PC-3 (cell line): ENCODE data around the gene LAYN. TPM values are rescaled to one million over a fixed set of nuclear protein-coding genes. Genes with fewer than 3 reads are reported as not detected.

Source experiments
- ATAC-seq: fragments of 200-7000 bp; cut with Tn5 transposase; 2 replicates; pipeline ENCODE4 v1.9.1; 2020; ENCODE audit warnings: mild to moderate bottlenecking, moderate library complexity
- BruUV-seq: library from RNA; stranded (reverse); fragments of 400-500 nt; replicated peaks from 2 replicates; lab custom pipeline; 2021; lab: Mats Ljungman, UMichigan
- CTCF ChIA-PET: fragments of 300-600 bp; sonication (Branson Sonifier 250); formaldehyde crosslinking; loops from one replicate; lab custom pipeline; 2022; ENCODE audit warnings: antibody characterized with exemption; lab: Charles Lee
- POLR2A ChIA-PET: fragments of 300-600 bp; sonication (Branson Sonifier 250); formaldehyde crosslinking; loops from one replicate; lab custom pipeline; 2022; ENCODE audit warnings: antibody characterized with exemption; ENCODE audit not compliant: unreplicated experiment; lab: Charles Lee
- DNase-seq: peaks from one replicate; pipeline ENCODE4 v3.0.0-alpha.2; 2015
- H2AFZ ChIP-seq: fragments of 300-600 bp; sonication (generic); 2 replicates; pipeline ENCODE4 v1.6.0; 2016; ENCODE audit warnings: antibody characterized with exemption, low read length
- H3F3A ChIP-seq: fragments of 300-600 bp; sonication (generic); one replicate; pipeline ENCODE4 v1.6.0; 2017; ENCODE audit warnings: antibody characterized with exemption, low read length, control low read depth, mild to moderate bottlenecking; ENCODE audit not compliant: unreplicated experiment
- H3K27ac ChIP-seq: fragments of 300-600 bp; sonication (generic); 2 replicates; pipeline ENCODE4 v1.5.1; 2016; ENCODE audit warnings: mild to moderate bottlenecking, low read length
- H3K27me3 ChIP-seq: fragments of 300-600 bp; sonication (generic); 2 replicates; pipeline ENCODE4 v1.6.1; 2016; ENCODE audit warnings: low read length, mixed read lengths
- H3K36me3 ChIP-seq: fragments of 300-600 bp; sonication (generic); 2 replicates; pipeline ENCODE4 v1.6.1; 2016; ENCODE audit warnings: low read depth, mixed run types, low read length, mixed read lengths
- H3K4me1 ChIP-seq: fragments of 300-600 bp; sonication (generic); 2 replicates; pipeline ENCODE4 v1.5.1; 2016; ENCODE audit warnings: low read length; ENCODE audit not compliant: insufficient read depth
- H3K4me2 ChIP-seq: fragments of 300-600 bp; sonication (generic); 2 replicates; pipeline ENCODE4 v1.6.0; 2016; ENCODE audit warnings: low read length
- H3K4me3 ChIP-seq: fragments of 300-600 bp; sonication (generic); 2 replicates; pipeline ENCODE4 v1.5.1; 2016; ENCODE audit warnings: mild to moderate bottlenecking, low read length, mixed read lengths
- H3K79me2 ChIP-seq: fragments of 300-600 bp; sonication (generic); 2 replicates; pipeline ENCODE4 v1.6.1; 2017; ENCODE audit warnings: low read length, mixed read lengths
- H3K9ac ChIP-seq: fragments of 300-600 bp; sonication (generic); 2 replicates; pipeline ENCODE4 v1.6.0; 2016; ENCODE audit warnings: mild to moderate bottlenecking, low read length
- H3K9me2 ChIP-seq: fragments of 300-600 bp; sonication (generic); replicated peaks from 2 replicates; pipeline ENCODE4 v1.6.1; 2016; ENCODE audit warnings: mixed run types, low read length, mixed read lengths
- H3K9me3 ChIP-seq: fragments of 300-600 bp; sonication (generic); 2 replicates; pipeline ENCODE4 v1.6.1; 2016; ENCODE audit warnings: low read length, mixed read lengths
- H4K20me1 ChIP-seq: fragments of 300-600 bp; sonication (generic); 2 replicates; pipeline ENCODE4 v1.6.1; 2016; ENCODE audit warnings: low read length, mixed read lengths
- CTCF ChIP-seq: fragments of 300-600 bp; sonication (generic); conservative IDR thresholded peaks from 2 replicates; pipeline ENCODE4 v1.5.1; 2017; ENCODE audit warnings: antibody characterized with exemption, low read depth, mild to moderate bottlenecking, low read length
- EZH2 ChIP-seq: fragments of 300-600 bp; sonication (generic); IDR thresholded peaks from one replicate; pipeline ENCODE4 v1.6.1; 2017; ENCODE audit warnings: antibody characterized with exemption, mild to moderate bottlenecking, low read length; ENCODE audit not compliant: unreplicated experiment
- EZH2phosphoT487 ChIP-seq: fragments of 300-600 bp; sonication (generic); IDR thresholded peaks from 2 replicates; pipeline ENCODE4 v1.6.1; 2018; ENCODE audit warnings: mild to moderate bottlenecking, antibody characterized with exemption, low read length, borderline replicate concordance
- intact Hi-C: fragments of 100-400 bp; cut with micrococcal nuclease; formaldehyde crosslinking; loops from 2 replicates; pipeline ENCODE4 v1.9.0; 2023
- total RNA-seq: library from RNA; depleted of rRNA; stranded (reverse); fragments of >200 nt; gene quantifications from 2 replicates; pipeline ENCODE4 v1.2.3, GENCODE V29; 2014

LAYN gene
- total RNA-seq, 1 experiment from 2014 or later = 0.47 TPM

GRCh38 chr11:111499483-111499882, 41.0 kb upstream of the LAYN start:
- POLR2A ChIA-PET = no interaction called here
- Histone ChIP-seq H3K4me1 (no peaks in the 10 kb centered on the region), H3K4me3 (no peak overlapping the region), H3K9me2 (no peaks in the 10 kb centered on the region), H3K36me3 (no peaks in the 10 kb centered on the region), H3K27me3 (no peaks in the 10 kb centered on the region), H4K20me1 (no peaks in the 10 kb centered on the region), H3K4me2 (no peak overlapping the region), H3K9me3 (no peaks in the 10 kb centered on the region), H3K27ac (no peak overlapping the region), H2AFZ (no peak overlapping the region), H3K79me2 (no peaks in the 10 kb centered on the region), H3K9ac (no peak overlapping the region), H3F3A (no peaks in the 10 kb centered on the region)
- DNase-seq (no peak), ATAC-seq (no peak)
- TF ChIP-seq EZH2 (no peak), EZH2phosphoT487 (no peak), CTCF (no peak)
- BruUV-seq = no TSS peak
- CTCF ChIA-PET = no interaction called here
- intact Hi-C loops = no loop called here

GRCh38 chr11:111500481-111500880, 40.0 kb upstream of the LAYN start:
- ChIA-PET POLR2A (no interaction called here), CTCF (interaction anchor here (0.6 kb wide), 1 partner anchor 1768 kb away, joined by 4 read pairs; no protein-coding TSS in a partner anchor)
- Histone ChIP-seq H3K4me2 (no peak overlapping the region), H2AFZ (0 out of 2 replicates have a peak overlapping the region, but pooled peaks have one; percentile 13), H4K20me1 (no peaks in the 10 kb centered on the region), H3K36me3 (no peaks in the 10 kb centered on the region), H3K9me2 (no peaks in the 10 kb centered on the region), H3F3A (no peaks in the 10 kb centered on the region), H3K79me2 (no peaks in the 10 kb centered on the region), H3K4me1 (no peaks in the 10 kb centered on the region), H3K9me3 (no peaks in the 10 kb centered on the region), H3K27me3 (no peaks in the 10 kb centered on the region), H3K9ac (no peak overlapping the region), H3K27ac (no peak overlapping the region), H3K4me3 (no peak overlapping the region)
- BruUV-seq = no TSS peak
- ATAC-seq (no peak), DNase-seq (peak; percentile 34)
- intact Hi-C loops = no loop called here
- TF ChIP-seq EZH2phosphoT487 = no peak
- TF ChIP-seq EZH2 = no peak

GRCh38 chr11:111502611-111503010, 37.9 kb upstream of the LAYN start:
- CTCF ChIA-PET = no interaction called here
- Histone ChIP-seq H4K20me1 (no peaks in the 10 kb centered on the region), H3K36me3 (no peaks in the 10 kb centered on the region), H3K4me1 (no peaks in the 10 kb centered on the region), H3K9me2 (no peaks in the 10 kb centered on the region), H3K79me2 (no peaks in the 10 kb centered on the region), H3K27ac (no peak overlapping the region), H2AFZ (no peak overlapping the region), H3K4me3 (no peak overlapping the region), H3K27me3 (no peaks in the 10 kb centered on the region), H3F3A (no peaks in the 10 kb centered on the region), H3K4me2 (no peak overlapping the region), H3K9ac (no peak overlapping the region), H3K9me3 (no peaks in the 10 kb centered on the region)
- POLR2A ChIA-PET = no interaction called here
- intact Hi-C loops = no loop called here
- BruUV-seq = no TSS peak
- no peak for DNase-seq
- ATAC-seq = no peak
- TF ChIP-seq EZH2phosphoT487 (no peak), CTCF (no peak), EZH2 (no peak)
